Measurements from ENCODE around the gene ENDOG. TPM values are rescaled to one million over a fixed set of nuclear protein-coding genes. Genes with fewer than 3 reads are reported as not detected.
"Not testable (repeated sequence)": the region's sequence is repeated elsewhere in the genome, so short reads cannot be mapped to it uniquely, and the experiment has no call there.

The ENDOG gene
- total RNA-seq, 6 experiments from 2014 or later, result 22.4 to 50.1 (median 41.0) TPM

- TF ChIP-seq POLR2A (IDR thresholded peaks at IDR 0.05) (peak; percentile 80), CTCF (IDR thresholded peaks at IDR 0.05) (no peak)
- Histone ChIP-seq H3K27ac (peak within 1 kb of the TSS; percentile 88 to 92 (median 92)), H3K9me3 (no peaks in the 10 kb centered on the region), H3K36me3 (no peaks in the 10 kb centered on the region), H3K4me3 (peak within 1 kb of the TSS; percentile 85 to 93 (median 91)), H3K4me1 (peaks cover 0 to 9% (median 4%) of the 10 kb centered on the region in 4 donors), H3K27me3 (no peaks in the 10 kb centered on the region)
- intact Hi-C loops (cut with DNase I), result no loop called here
- ATAC-seq, result peak; percentile 96 to 99 (median 98)
- DNase-seq, result peak; percentile 96
- 5% methylated on average over 15 of the region's 72 CpGs for WGBS (ENCODE audit: insufficient coverage, low coverage, low lambda C conversion rate, missing lambda C conversion rate)
Observed at GRCh38 chr9:128771745-128772519, 46.4 kb upstream of the ENDOG start, which contains the start of gene ZER1. ZER1 (minus strand) TSS chr9:128771927; CDS start chr9:128755565, 16,362 bp downstream.

- Histone ChIP-seq H3K36me3 (no peaks in the 10 kb centered on the region), H3K27ac (no peak overlapping the region), H3K9me3 (no peaks in the 10 kb centered on the region), H3K4me3 (no peak overlapping the region), H3K27me3 (no peaks in the 10 kb centered on the region), H3K4me1 (peaks cover 0 to 9% (median 4%) of the 10 kb centered on the region in 4 donors)
- DNase-seq (no peak), ATAC-seq (no peak)
- WGBS (ENCODE audit: insufficient coverage, low coverage, low lambda C conversion rate, missing lambda C conversion rate), result 94% methylated on average over 4 of the region's 5 CpGs
- intact Hi-C loops (cut with DNase I), result no loop called here
- no peak for TF ChIP-seq CTCF (IDR thresholded peaks at IDR 0.05)
- TF ChIP-seq POLR2A (IDR thresholded peaks at IDR 0.05), result no peak
Observed at GRCh38 chr9:128773049-128773448, 45.3 kb upstream of the ENDOG start.

GRCh38 chr9:128774804-128775203, 43.5 kb upstream of the ENDOG start:
- intact Hi-C loops (cut with DNase I), result no loop called here
- Histone ChIP-seq H3K36me3 (no peaks in the 10 kb centered on the region), H3K4me1 (peaks cover 0 to 9% (median 4%) of the 10 kb centered on the region in 4 donors), H3K9me3 (no peaks in the 10 kb centered on the region), H3K4me3 (no peak overlapping the region), H3K27me3 (no peaks in the 10 kb centered on the region), H3K27ac (no peak overlapping the region)
- ATAC-seq (no peak), DNase-seq (no peak)
- TF ChIP-seq CTCF (IDR thresholded peaks at IDR 0.05) (no peak), POLR2A (IDR thresholded peaks at IDR 0.05) (no peak)
- WGBS (ENCODE audit: insufficient coverage, low coverage, low lambda C conversion rate, missing lambda C conversion rate), result 100% methylated on average over 1 of the region's 1 CpG

GRCh38 chr9:128780093-128780492, 38.2 kb upstream of the ENDOG start:
- H3K27me3 ChIP-seq; intact Hi-C loops (cut with DNase I); H3K36me3 ChIP-seq; H3K4me3 ChIP-seq; DNase-seq; ATAC-seq; H3K27ac ChIP-seq; H3K4me1 ChIP-seq; H3K9me3 ChIP-seq: not testable (repeated sequence)
- WGBS (ENCODE audit: insufficient coverage, low coverage, low lambda C conversion rate, missing lambda C conversion rate), result no CpG with 5 or more reads among the region's 27 CpGs
